Smooth muscle cell (in vitro differentiated cells): ENCODE data around the gene GDF2. TPM values are rescaled to one million over a fixed set of nuclear protein-coding genes. Genes with fewer than 3 reads are reported as not detected.

Experiments
- DNase-seq: peaks from one replicate; lab custom pipeline; 2025; ENCODE audit not compliant: unreplicated experiment; lab: John Stamatoyannopoulos, UW
- H2AFZ ChIP-seq: fragments of 200-600 bp; sonication (generic); 2 replicates; pipeline ENCODE4 v1.6.0; 2016; ENCODE audit warnings: antibody characterized with exemption, low read depth, mild to moderate bottlenecking
- H3F3A ChIP-seq: fragments of 200-600 bp; sonication (generic); 2 replicates; pipeline ENCODE4 v1.6.0; 2017; ENCODE audit warnings: antibody characterized with exemption, low read depth
- H3K27ac ChIP-seq: fragments of 200-600 bp; sonication (generic); 2 replicates; pipeline ENCODE4 v1.5.1; 2016; ENCODE audit warnings: low read depth, mild to moderate bottlenecking
- H3K27me3 ChIP-seq: fragments of 200-600 bp; sonication (generic); 2 replicates; pipeline ENCODE4 v1.6.1; 2016; ENCODE audit warnings: low read depth, mild to moderate bottlenecking
- H3K36me3 ChIP-seq: fragments of 200-600 bp; sonication (generic); 2 replicates; pipeline ENCODE4 v1.5.1; 2016; ENCODE audit warnings: low read depth
- H3K4me1 ChIP-seq: fragments of 200-600 bp; sonication (generic); 2 replicates; pipeline ENCODE4 v1.5.1; 2016; ENCODE audit warnings: low read depth
- H3K4me2 ChIP-seq: fragments of 200-600 bp; sonication (generic); 2 replicates; pipeline ENCODE4 v1.6.0; 2016; ENCODE audit warnings: mild to moderate bottlenecking
- H3K4me3 ChIP-seq: fragments of 200-600 bp; sonication (generic); 2 replicates; pipeline ENCODE4 v1.5.1; 2016; ENCODE audit warnings: mild to moderate bottlenecking
- H3K79me2 ChIP-seq: fragments of 200-600 bp; sonication (generic); 2 replicates; pipeline ENCODE4 v1.6.0; 2016; ENCODE audit warnings: low read depth, mild to moderate bottlenecking
- H3K9ac ChIP-seq: fragments of 200-600 bp; sonication (generic); 2 replicates; pipeline ENCODE4 v1.6.0; 2016; ENCODE audit warnings: low read depth
- H3K9me3 ChIP-seq: fragments of 200-600 bp; sonication (generic); replicated peaks from 2 replicates; pipeline ENCODE4 v1.5.1; 2016; ENCODE audit warnings: low read depth
- H4K20me1 ChIP-seq: fragments of 200-600 bp; sonication (generic); 2 replicates; pipeline ENCODE4 v1.6.0; 2016; ENCODE audit warnings: low read depth
- CTCF ChIP-seq: fragments of 200-600 bp; sonication (generic); IDR thresholded peaks from 2 replicates; pipeline ENCODE4 v1.5.1; 2017; ENCODE audit warnings: borderline replicate concordance, mild to moderate bottlenecking, antibody characterized with exemption; ENCODE audit not compliant: insufficient read depth, poor library complexity, severe bottlenecking
- WGBS: methylation state at CpG from one replicate; pipeline ENCODE4 v1.1.7; 2016; ENCODE audit warnings: low lambda C conversion rate; 5-methylcytosine and 5-hydroxymethylcytosine counted together
- polyA plus RNA-seq: library from polyadenylated mRNA; unstranded; fragments of >200 nt; fragmentation: Nextera tagmentation; extraction: Ambion mirVana; gene quantifications from 2 replicates; pipeline ENCODE4 v1.2.1, GENCODE V29; 2016
- total RNA-seq: library from RNA; depleted of rRNA; stranded (reverse); fragments of >200 nt; gene quantifications from 2 replicates; pipeline ENCODE4 v1.2.3, GENCODE V29; 2014

GDF2 gene
- total and polyA plus RNA-seq, 2 experiments from 2014 or later: not detected

- H3K9me3 ChIP-seq: no peaks in the 10 kb centered on the region
- no peaks in the 10 kb centered on the region for H4K20me1 ChIP-seq
- no peak overlapping the region for H3K4me2 ChIP-seq
- no peaks in the 10 kb centered on the region for H3F3A ChIP-seq
- TF ChIP-seq CTCF: no peak
- H3K79me2 ChIP-seq: no peaks in the 10 kb centered on the region
- 93% methylated on average over 7 of the region's 7 CpGs for WGBS
- H3K36me3 ChIP-seq: no peaks in the 10 kb centered on the region
- no peak for DNase-seq
- no peak overlapping the region for H2AFZ ChIP-seq
- no peak overlapping the region for H3K4me3 ChIP-seq
- H3K27me3 ChIP-seq: no peaks in the 10 kb centered on the region
- H3K4me1 ChIP-seq: no peaks in the 10 kb centered on the region
- H3K9ac ChIP-seq: no peak overlapping the region
- H3K27ac ChIP-seq: no peak overlapping the region
These were observed 49.6 kb downstream of the GDF2 start for GRCh38 chr10:47371629-47372485.

- no peak overlapping the region for H3K27ac ChIP-seq
- no peak overlapping the region for H3K4me3 ChIP-seq
- no peaks in the 10 kb centered on the region for H3K9me3 ChIP-seq
- H3K36me3 ChIP-seq: no peaks in the 10 kb centered on the region
- H3K79me2 ChIP-seq: no peaks in the 10 kb centered on the region
- H3K9ac ChIP-seq: no peak overlapping the region
- no peaks in the 10 kb centered on the region for H4K20me1 ChIP-seq
- no peak overlapping the region for H2AFZ ChIP-seq
- no peaks in the 10 kb centered on the region for H3K4me1 ChIP-seq
- WGBS: 91% methylated on average over 6 of the region's 6 CpGs
- no peak overlapping the region for H3K4me2 ChIP-seq
- no peaks in the 10 kb centered on the region for H3F3A ChIP-seq
- no peaks in the 10 kb centered on the region for H3K27me3 ChIP-seq
- TF ChIP-seq CTCF: no peak
- no peak for DNase-seq
These were observed 50.5 kb downstream of the GDF2 start for GRCh38 chr10:47372726-47373125.

- Histone ChIP-seq H3K4me3 (no peak overlapping the region), H3K9ac (no peak overlapping the region), H3K27ac (no peak overlapping the region), H3K4me2 (no peak overlapping the region), H3K27me3 (no peaks in the 10 kb centered on the region), H3F3A (no peaks in the 10 kb centered on the region), H3K9me3 (no peaks in the 10 kb centered on the region), H4K20me1 (no peaks in the 10 kb centered on the region), H3K79me2 (no peaks in the 10 kb centered on the region), H3K36me3 (no peaks in the 10 kb centered on the region), H3K4me1 (no peaks in the 10 kb centered on the region), H2AFZ (no peak overlapping the region)
- no peak for TF ChIP-seq CTCF
- DNase-seq: no peak
- WGBS: 85% methylated on average over 12 of the region's 12 CpGs
These were observed 52.6 kb downstream of the GDF2 start for GRCh38 chr10:47374611-47375536.
